Measurements from ENCODE around the gene ACOT12. TPM values are rescaled to one million over a fixed set of nuclear protein-coding genes. Genes with fewer than 3 reads are reported as not detected.

The ACOT12 gene
- total RNA-seq, 1 experiment from 2014 or later = not detected

GRCh38 chr5:81400375-81400774 is 6.4 kb upstream of the ACOT12 start:
- Mint-ChIP-seq H3K4me3 (no peak overlapping the region), H3K9me3 (no peaks in the 10 kb centered on the region; a peak in 1 of 5 replicates), H3K36me3 (ENCODE audit: insufficient read depth in 1 of 3, low read depth in 3 of 3) (no peaks in the 10 kb centered on the region; a peak in 2 of 7 replicates), H3K27ac (no peak overlapping the region), H3K27me3 (ENCODE audit: low read depth) (peaks cover 13% of the 10 kb centered on the region), H3K4me1 (no peaks in the 10 kb centered on the region)
- no peak for DNase-seq
- no peak overlapping the region for H2BK20ac ChIP-seq (ENCODE audit: low read depth, low read length, poor library complexity, severe bottlenecking)
- H3K4me1 ChIP-seq (ENCODE audit: insufficient read depth, low read length) = no peaks in the 10 kb centered on the region
- TF ChIP-seq CTCF (conservative IDR thresholded peaks at IDR 0.05) = no peak
- no CpG with 5 or more reads among the region's 2 CpGs for WGBS (ENCODE audit: extremely low coverage, insufficient read length, low lambda C conversion rate)
- H3K18ac ChIP-seq (ENCODE audit: insufficient read length, low read depth, low read length) = no peak overlapping the region
- H4K20me1 ChIP-seq (ENCODE audit: control insufficient read depth, insufficient read depth, insufficient read length) = no peaks in the 10 kb centered on the region
- H2BK5ac ChIP-seq (ENCODE audit: insufficient read length, low read length) = no peak overlapping the region
- H3K9me3 ChIP-seq (ENCODE audit: control insufficient read depth, low read depth, low read length) = no peaks in the 10 kb centered on the region
- H3K79me2 ChIP-seq (ENCODE audit: insufficient read depth, low read length) = no peaks in the 10 kb centered on the region
- H3K23me2 ChIP-seq (ENCODE audit: insufficient read length, low read depth, low read length, poor library complexity, severe bottlenecking) = no peaks in the 10 kb centered on the region
- H4K5ac ChIP-seq (ENCODE audit: insufficient read length, low read depth, low read length) = no peak overlapping the region
- H3K9ac ChIP-seq (ENCODE audit: extremely low read depth, insufficient read length, low read length) = no peak overlapping the region
- H2AFZ ChIP-seq (ENCODE audit: low read length) = no peak overlapping the region
- no peak overlapping the region for H3K56ac ChIP-seq (ENCODE audit: insufficient read length, low read depth, low read length)
- H2BK120ac ChIP-seq (ENCODE audit: low read depth, low read length, poor library complexity, severe bottlenecking) = no peak overlapping the region
- no peaks in the 10 kb centered on the region for H3K27me3 ChIP-seq (ENCODE audit: insufficient read depth, low read length)
- no peak overlapping the region for H2BK15ac ChIP-seq (ENCODE audit: low read depth, low read length)
- no peak overlapping the region for H3K4me2 ChIP-seq (ENCODE audit: insufficient read depth, insufficient read length, low read length)
- H2BK12ac ChIP-seq (ENCODE audit: insufficient read length, low read depth, low read length) = no peak overlapping the region
- H3K79me1 ChIP-seq (ENCODE audit: insufficient read depth, low read depth, low read length, poor library complexity, severe bottlenecking) = no peaks in the 10 kb centered on the region
- H4K91ac ChIP-seq (ENCODE audit: insufficient read length, low read depth, low read length) = no peak overlapping the region
- no peak overlapping the region for H4K8ac ChIP-seq (replicated peaks; ENCODE audit: insufficient read length, low read depth, low read length)
- no peak overlapping the region for H3K23ac ChIP-seq (ENCODE audit: insufficient read length, low read depth, low read length)
- H2AK5ac ChIP-seq (ENCODE audit: insufficient read length, low read length) = no peak overlapping the region
- no peak overlapping the region for H3K4ac ChIP-seq (ENCODE audit: low read depth, low read length)
- no peak overlapping the region for H3K27ac ChIP-seq (ENCODE audit: insufficient read length, low read depth, low read length)
- no peak overlapping the region for H3K14ac ChIP-seq (ENCODE audit: insufficient read depth, low read length)
- H3T11ph ChIP-seq (ENCODE audit: low read length) = no peak overlapping the region

Data from H9 (cell line).